Endothelial cell of umbilical vein (primary cell): Measurements from ENCODE around the gene CLCN2. TPM values are rescaled to one million over a fixed set of nuclear protein-coding genes. Genes with fewer than 3 reads are reported as not detected.

ENCODE experiments used
- BruUV-seq: library from RNA; stranded (reverse); fragments of 400-500 nt; replicated peaks from 2 replicates; lab custom pipeline; 2021; lab: Mats Ljungman, UMichigan
- CTCF ChIA-PET: fragments of 300-600, 350-600 bp; sonication (Branson Sonifier 250); formaldehyde crosslinking; loops from one replicate; lab custom pipeline; 2021; ENCODE audit warnings: antibody characterized with exemption, inconsistent platforms; lab: Charles Lee
- POLR2A ChIA-PET: fragments of 300-600, 350-600 bp; sonication (Branson Sonifier 250); formaldehyde crosslinking; loops from one replicate; lab custom pipeline; 2021; ENCODE audit warnings: antibody characterized with exemption, inconsistent platforms; lab: Charles Lee
- DNase-seq: peaks from one replicate; pipeline ENCODE4 v3.0.0-alpha.2; 2011; ENCODE audit warnings: low read depth, low spot score
- FAIRE-seq: peaks from 2 replicates; lab custom pipeline; 2011; peaks lifted over from hg19 to GRCh38; lab: Jason Lieb, UNC
- H2AFZ ChIP-seq: 2 replicates; pipeline ENCODE4 v1.6.0; 2012; ENCODE audit warnings: low read depth, low read length, control low read depth, inconsistent platforms
- H3K27ac ChIP-seq: 2 replicates; pipeline ENCODE4 v1.5.1; 2011; ENCODE audit warnings: low read depth, mild to moderate bottlenecking, control low read depth, low read length, moderate library complexity; ENCODE audit not compliant: insufficient read depth
- H3K27me3 ChIP-seq, 2 experiments: 2 replicates each; pipeline versions ENCODE4 v1.6.0 to v1.6.1; 2011; ENCODE audit warnings: low read length in 2 of 2, mixed read lengths in 1 of 2; ENCODE audit not compliant: control insufficient read depth in 2 of 2, insufficient read depth in 2 of 2
- H3K36me3 ChIP-seq, 2 experiments: 2 replicates in 1 of 2; 3 replicates in 1 of 2; pipeline ENCODE4 v1.5.1; 2011; ENCODE audit warnings: low read length in 2 of 2, mild to moderate bottlenecking in 1 of 2, moderate library complexity in 1 of 2; ENCODE audit not compliant: control insufficient read depth in 2 of 2, insufficient read depth in 2 of 2; ENCODE audit errors: extremely low read depth in 1 of 2
- H3K4me1 ChIP-seq: 3 replicates; pipeline ENCODE4 v1.5.1; 2011; ENCODE audit warnings: mild to moderate bottlenecking, low read length; ENCODE audit not compliant: control insufficient read depth, insufficient read depth; ENCODE audit errors: extremely low read depth
- H3K4me2 ChIP-seq: 2 replicates; pipeline ENCODE4 v1.6.1; 2011; ENCODE audit warnings: low read length, control low read depth, mixed read lengths; ENCODE audit not compliant: insufficient read depth
- H3K4me3 ChIP-seq, 3 experiments: fragments of 200-600 bp in 1 of 3; sonication (generic), shearing (Covaris generic) in 1 of 3; replicated peaks in 1 of 3; 2 replicates each; pipeline ENCODE4 v1.5.1; 2011 to 2016; ENCODE audit warnings: control low read depth in 3 of 3, low read length in 3 of 3, mild to moderate bottlenecking in 2 of 3, inconsistent platforms in 1 of 3, low read depth in 1 of 3, moderate library complexity in 1 of 3; ENCODE audit not compliant: insufficient read depth in 1 of 3
- H3K79me2 ChIP-seq: 2 replicates; pipeline ENCODE4 v1.6.0; 2012; ENCODE audit warnings: low read length, inconsistent platforms; ENCODE audit not compliant: control insufficient read depth, insufficient read depth
- H3K9ac ChIP-seq: replicated peaks from 2 replicates; pipeline ENCODE3; 2011; ENCODE audit warnings: low read length, control low read depth; ENCODE audit not compliant: insufficient read depth; ENCODE audit errors: extremely low read depth
- H3K9me1 ChIP-seq: replicated peaks from 3 replicates; pipeline ENCODE4 v1.6.0; 2011; ENCODE audit warnings: mild to moderate bottlenecking, low read length; ENCODE audit not compliant: control insufficient read depth, insufficient read depth; ENCODE audit errors: extremely low read depth
- H3K9me3 ChIP-seq: replicated peaks from 2 replicates; pipeline ENCODE4 v1.5.1; 2012; ENCODE audit warnings: low read length, inconsistent platforms; ENCODE audit not compliant: control insufficient read depth, insufficient read depth
- H4K20me1 ChIP-seq: replicated peaks from 2 replicates; pipeline ENCODE3; 2011; ENCODE audit warnings: mild to moderate bottlenecking, low read length; ENCODE audit not compliant: control insufficient read depth, insufficient read depth; ENCODE audit errors: extremely low read depth
- CTCF ChIP-seq, 2 donors: IDR thresholded peaks; 1 replicate in 1 of 2; 2 replicates in 1 of 2; pipeline ENCODE4 v1.5.1; 2011; ENCODE audit warnings: low read length in 2 of 2, mild to moderate bottlenecking in 2 of 2, moderate library complexity in 2 of 2, control low read depth in 1 of 2, inconsistent platforms in 1 of 2, low read depth in 1 of 2; ENCODE audit not compliant: insufficient read depth in 1 of 2; ENCODE audit errors: extremely low read depth in 1 of 2
- JUN ChIP-seq: IDR thresholded peaks from 2 replicates; pipeline ENCODE4 v1.6.1; 2011; ENCODE audit warnings: borderline replicate concordance, low read depth; ENCODE audit not compliant: insufficient read length, insufficient read depth
- MAX ChIP-seq: IDR thresholded peaks from 2 replicates; pipeline ENCODE4 v1.6.1; 2011; ENCODE audit not compliant: insufficient read depth, insufficient read length
- POLR2A ChIP-seq: IDR thresholded peaks from 2 replicates; pipeline ENCODE4 v1.6.1; 2012; ENCODE audit warnings: low read depth, mild to moderate bottlenecking, control low read depth, low read length
- POLR2AphosphoS5 ChIP-seq: IDR thresholded peaks from 2 replicates; pipeline ENCODE4 v1.6.1; 2012; ENCODE audit warnings: low read depth, mild to moderate bottlenecking, control low read depth, low read length, moderate library complexity; ENCODE audit not compliant: insufficient read depth
- dilution Hi-C: fragments of 300-500 bp; cut with MboI; formaldehyde crosslinking; loops from one replicate; pipeline ENCODE4 v1.15.0; 2019; ENCODE audit warnings: low sequenced_read_pairs; ENCODE audit not compliant: extremely low pct_ligation_motif_present
- intact Hi-C: fragments of 100-400 bp; cut with micrococcal nuclease; formaldehyde crosslinking; loops from one replicate; pipeline ENCODE4 v1.10.0; 2022
- polyA plus RNA-seq, 4 experiments: library from polyadenylated mRNA; depleted of rRNA in 3 of 4; stranded (reverse) in 3 of 4; unstranded in 1 of 4; fragments of >200 nt; gene quantifications; 2 replicates each; pipeline versions ENCODE4 v1.2.1 to v1.2.3, GENCODE V29; 2011 to 2012; ENCODE audit warnings: missing spikeins in 1 of 4
- total RNA-seq: library from RNA; stranded (reverse); gene quantifications from 2 replicates; pipeline ENCODE4 v1.2.3, GENCODE V29; 2021

The CLCN2 gene
- total and polyA plus RNA-seq, 2 donors (not counting 3 experiments of a cell fraction or from before 2014, with no cell fraction given): 3.5 to 6.5 TPM

- Histone ChIP-seq H2AFZ (no peak overlapping the region), H3K9me3 (no peaks in the 10 kb centered on the region), H3K9ac (no peak overlapping the region), H4K20me1 (no peaks in the 10 kb centered on the region), H3K9me1 (no peaks in the 10 kb centered on the region), H3K36me3 (peaks cover 2 to 7% of the 10 kb centered on the region in 2 experiments), H3K27ac (no peak overlapping the region), H3K4me1 (no peaks in the 10 kb centered on the region), H3K79me2 (no peaks in the 10 kb centered on the region), H3K4me3 (no peak overlapping the region), H3K4me2 (no peak overlapping the region), H3K27me3 (no peaks in the 10 kb centered on the region)
- CTCF ChIA-PET: no interaction called here
- dilution Hi-C loops (no loop called here), intact Hi-C loops (no loop called here)
- BruUV-seq: no TSS peak
- POLR2A ChIA-PET: no interaction called here
- no peak for TF ChIP-seq MAX
- TF ChIP-seq POLR2A: no peak
- TF ChIP-seq CTCF (IDR thresholded peaks at IDR 0.05; ENCODE audit: extremely low read depth in 1 of 2, insufficient read depth in 1 of 2, low read depth in 1 of 2, low read length in 2 of 2): no peak
- no peak for TF ChIP-seq JUN
- no peak for TF ChIP-seq POLR2AphosphoS5
- FAIRE-seq: no peak
- DNase-seq: no peak
Measured at GRCh38 chr3:184349563-184350470, 11.6 kb downstream of the CLCN2 start.
